SHP77 treated with DMSO at 0.1 percent for 48 hours (cell line): ENCODE results near the gene ARSG.

Experiments used
- DNase-seq: peaks from one replicate; lab custom pipeline; 2025; lab: John Stamatoyannopoulos, UW

ARSG gene

GRCh38 chr17:68431045-68431608 lies 139.8 kb downstream of the ARSG start:
- no peak for DNase-seq

GRCh38 chr17:68431661-68432071 lies 140.4 kb downstream of the ARSG start:
- no peak for DNase-seq

GRCh38 chr17:68432086-68432864 lies 141.0 kb downstream of the ARSG start:
- no peak for DNase-seq

GRCh38 chr17:68433211-68433610 lies 141.9 kb downstream of the ARSG start:
- no peak for DNase-seq

- no peak for DNase-seq
Measured at GRCh38 chr17:68433911-68434508, 142.7 kb downstream of the ARSG start.

- DNase-seq, result no peak
Measured at GRCh38 chr17:68435361-68435760, 144.1 kb downstream of the ARSG start.

GRCh38 chr17:68435876-68436842 lies 144.9 kb downstream of the ARSG start:
- DNase-seq, result peak; percentile 30

GRCh38 chr17:68437979-68438822 lies 146.9 kb downstream of the ARSG start:
- DNase-seq, result no peak

- no peak for DNase-seq
Measured at GRCh38 chr17:68439656-68440290, 148.5 kb downstream of the ARSG start.

- DNase-seq, result no peak
Measured at GRCh38 chr17:68440526-68440925, 149.2 kb downstream of the ARSG start.

- no peak for DNase-seq
Measured at GRCh38 chr17:68441070-68441770, 149.9 kb downstream of the ARSG start.

- DNase-seq, result no peak
Measured at GRCh38 chr17:68443972-68444464, 152.7 kb downstream of the ARSG start.

- DNase-seq, result no peak
Measured at GRCh38 chr17:68445671-68446070, 154.4 kb downstream of the ARSG start.

GRCh38 chr17:68446626-68447041 lies 155.3 kb downstream of the ARSG start:
- no peak for DNase-seq

GRCh38 chr17:68449021-68449739 lies 157.9 kb downstream of the ARSG start:
- no peak for DNase-seq

GRCh38 chr17:68450391-68450790 lies 159.1 kb downstream of the ARSG start:
- no peak for DNase-seq

- no peak for DNase-seq
Measured at GRCh38 chr17:68450801-68451200, 159.5 kb downstream of the ARSG start.

- DNase-seq, result no peak
Measured at GRCh38 chr17:68451670-68452354, 160.5 kb downstream of the ARSG start.
